Progenitor cell of endocrine pancreas (in vitro differentiated cells): Measurements from ENCODE around the gene SLC20A1. TPM values are rescaled to one million over a fixed set of nuclear protein-coding genes. Genes with fewer than 3 reads are reported as not detected.

Experiments
- DNase-seq: peaks from one replicate; pipeline ENCODE4 v3.0.0; 2021; ENCODE audit warnings: low spot score; ENCODE audit not compliant: unreplicated experiment
- H3K27ac Mint-ChIP-seq: 2 replicates; pipeline ENCODE4 v1.8.0; 2021; ENCODE audit warnings: mild to moderate bottlenecking, moderate library complexity, mixed read lengths
- H3K27me3 Mint-ChIP-seq: 2 replicates; pipeline ENCODE4 v1.8.0; 2021; ENCODE audit warnings: mixed read lengths
- H3K36me3 Mint-ChIP-seq: 2 replicates; pipeline ENCODE4 v1.8.0; 2022; ENCODE audit warnings: mixed read lengths; ENCODE audit not compliant: insufficient read depth
- H3K4me1 Mint-ChIP-seq: 2 replicates; pipeline ENCODE4 v1.8.0; 2021; ENCODE audit warnings: low read depth, mixed read lengths
- H3K4me3 Mint-ChIP-seq: 2 replicates; pipeline ENCODE4 v1.8.0; 2021; ENCODE audit warnings: low read depth, mild to moderate bottlenecking, moderate library complexity, mixed read lengths
- H3K9me3 Mint-ChIP-seq: 2 replicates; pipeline ENCODE4 v1.8.0; 2021; ENCODE audit warnings: low read depth, mixed read lengths
- CTCF ChIP-seq: fragments of 200-600 bp; sonication (generic); IDR thresholded peaks from one replicate; pipeline ENCODE4 v1.5.0; 2021; ENCODE audit warnings: antibody characterized with exemption, mild to moderate bottlenecking; ENCODE audit not compliant: unreplicated experiment
- total RNA-seq: library from RNA; stranded (reverse); gene quantifications from 2 replicates; pipeline ENCODE4 v1.2.1, GENCODE V29; 2021

The SLC20A1 gene
- total RNA-seq, 1 donor from 2014 or later: 56.0 TPM

DNA sequence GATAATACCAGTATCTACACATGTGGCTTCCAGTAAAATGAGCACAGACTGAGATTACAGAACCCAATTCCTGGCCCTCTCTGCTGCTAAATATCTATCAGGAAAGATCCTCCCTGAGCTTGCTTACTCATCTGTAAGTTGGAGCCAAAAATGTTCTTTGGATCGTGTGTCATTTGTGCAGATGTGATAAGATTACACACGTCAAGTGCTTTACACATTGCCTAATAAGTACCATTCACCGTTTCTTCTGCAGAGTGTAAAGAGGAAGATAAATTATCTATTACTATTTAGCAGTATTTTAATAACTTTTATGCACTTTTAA is 23.2 kb upstream of the SLC20A1 start:
- H3K4me1 Mint-ChIP-seq: peaks cover 2% of the 10 kb centered on the region
- H3K4me3 Mint-ChIP-seq: no peak overlapping the region
- DNase-seq: no peak
- H3K27me3 Mint-ChIP-seq: peaks cover 18% of the 10 kb centered on the region
- no peak overlapping the region for H3K27ac Mint-ChIP-seq
- no peaks in the 10 kb centered on the region for H3K9me3 Mint-ChIP-seq
- TF ChIP-seq CTCF: no peak
- no peaks in the 10 kb centered on the region for H3K36me3 Mint-ChIP-seq

DNA sequence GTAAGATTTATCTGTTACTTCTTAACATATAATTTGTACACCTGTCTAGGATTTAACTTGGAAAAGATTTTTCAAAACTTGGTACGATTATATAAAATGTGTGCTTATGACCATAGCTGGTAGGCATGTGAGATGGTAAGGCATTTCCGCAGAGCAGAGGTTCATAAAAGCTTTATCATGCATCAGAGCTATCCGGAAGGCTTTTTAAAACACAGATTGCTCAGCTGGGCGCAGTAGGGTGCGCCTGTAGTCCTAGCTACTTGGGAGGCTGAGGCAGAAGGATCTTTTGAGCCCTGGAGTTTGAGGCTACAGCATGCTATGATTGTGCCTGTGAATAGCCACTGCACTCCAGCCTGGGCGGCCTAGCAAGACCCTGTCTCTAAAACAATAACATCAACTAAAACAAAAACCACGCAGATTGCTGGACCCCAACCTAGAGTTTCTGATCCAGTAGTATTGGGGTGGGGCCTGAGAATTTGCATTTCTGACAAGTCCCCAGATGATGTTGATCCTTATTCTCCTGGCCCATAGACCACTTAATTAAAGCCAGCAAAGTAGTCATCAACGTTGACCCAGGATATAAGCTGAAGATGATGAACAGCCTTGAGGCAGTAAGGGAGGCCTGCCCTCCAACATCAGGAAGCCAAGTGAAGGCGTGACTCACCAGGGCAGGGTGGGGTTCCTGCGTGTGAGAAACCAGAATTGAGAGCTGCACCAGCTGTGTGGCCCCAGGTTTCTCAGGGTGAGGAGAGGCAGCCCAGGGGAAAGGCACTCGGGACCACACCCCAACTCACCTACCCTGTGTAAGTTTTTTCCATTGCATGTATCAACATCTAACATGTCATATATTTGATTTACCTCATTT is 21.6 kb upstream of the SLC20A1 start:
- Mint-ChIP-seq H3K4me3 (no peak overlapping the region), H3K27me3 (peaks cover 18% of the 10 kb centered on the region), H3K9me3 (no peaks in the 10 kb centered on the region), H3K36me3 (no peaks in the 10 kb centered on the region), H3K27ac (no peak overlapping the region), H3K4me1 (peaks cover 2% of the 10 kb centered on the region)
- DNase-seq: no peak
- no peak for TF ChIP-seq CTCF

DNA sequence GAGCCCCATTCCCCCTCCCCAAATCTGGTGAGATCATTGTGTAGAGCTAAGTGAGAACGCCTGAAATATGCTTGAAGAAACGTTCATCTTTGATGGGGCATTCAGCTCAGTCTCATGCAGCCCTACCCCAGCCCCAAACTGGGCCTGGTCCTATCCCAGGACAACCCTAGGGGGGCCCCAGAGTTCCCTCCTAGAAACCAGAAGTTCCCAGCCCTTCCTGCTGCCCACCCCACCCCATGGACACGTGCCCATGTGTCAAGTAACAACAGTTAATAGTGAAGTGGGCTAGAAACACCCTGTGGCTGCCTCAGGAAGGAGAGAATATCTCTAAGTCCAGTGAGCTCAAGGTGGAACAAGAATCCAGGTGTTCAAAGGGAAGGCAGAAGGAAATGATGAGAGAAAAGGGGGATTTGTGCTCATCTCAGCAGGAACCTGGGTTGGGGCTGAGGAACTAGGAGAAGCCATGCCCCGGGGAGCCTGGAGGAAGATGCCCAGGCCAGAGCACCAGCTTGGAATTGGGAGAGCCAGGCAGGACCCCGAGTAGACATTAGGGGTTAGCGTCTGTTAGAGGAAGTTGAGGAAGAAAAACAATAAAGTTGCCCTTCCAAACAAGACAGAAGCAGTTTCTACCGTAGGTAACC is 20.1 kb upstream of the SLC20A1 start:
- H3K36me3 Mint-ChIP-seq: no peaks in the 10 kb centered on the region
- H3K4me3 Mint-ChIP-seq: no peak overlapping the region
- H3K4me1 Mint-ChIP-seq: peaks cover 2% of the 10 kb centered on the region
- no peak for TF ChIP-seq CTCF
- peaks cover 22% of the 10 kb centered on the region for H3K27me3 Mint-ChIP-seq
- no peak overlapping the region for H3K27ac Mint-ChIP-seq
- H3K9me3 Mint-ChIP-seq: no peaks in the 10 kb centered on the region
- DNase-seq: no peak

- peak; percentile 71 for TF ChIP-seq CTCF
- H3K4me1 Mint-ChIP-seq: peaks cover 9% of the 10 kb centered on the region
- no peaks in the 10 kb centered on the region for H3K36me3 Mint-ChIP-seq
- no peak overlapping the region for H3K4me3 Mint-ChIP-seq
- no peak overlapping the region for H3K27ac Mint-ChIP-seq
- H3K27me3 Mint-ChIP-seq: peaks cover 20% of the 10 kb centered on the region
- H3K9me3 Mint-ChIP-seq: no peaks in the 10 kb centered on the region
- DNase-seq: peak; percentile 18
These were observed 19.1 kb upstream of the SLC20A1 start for GRCh38 chr2:112626604-112627059.

DNA sequence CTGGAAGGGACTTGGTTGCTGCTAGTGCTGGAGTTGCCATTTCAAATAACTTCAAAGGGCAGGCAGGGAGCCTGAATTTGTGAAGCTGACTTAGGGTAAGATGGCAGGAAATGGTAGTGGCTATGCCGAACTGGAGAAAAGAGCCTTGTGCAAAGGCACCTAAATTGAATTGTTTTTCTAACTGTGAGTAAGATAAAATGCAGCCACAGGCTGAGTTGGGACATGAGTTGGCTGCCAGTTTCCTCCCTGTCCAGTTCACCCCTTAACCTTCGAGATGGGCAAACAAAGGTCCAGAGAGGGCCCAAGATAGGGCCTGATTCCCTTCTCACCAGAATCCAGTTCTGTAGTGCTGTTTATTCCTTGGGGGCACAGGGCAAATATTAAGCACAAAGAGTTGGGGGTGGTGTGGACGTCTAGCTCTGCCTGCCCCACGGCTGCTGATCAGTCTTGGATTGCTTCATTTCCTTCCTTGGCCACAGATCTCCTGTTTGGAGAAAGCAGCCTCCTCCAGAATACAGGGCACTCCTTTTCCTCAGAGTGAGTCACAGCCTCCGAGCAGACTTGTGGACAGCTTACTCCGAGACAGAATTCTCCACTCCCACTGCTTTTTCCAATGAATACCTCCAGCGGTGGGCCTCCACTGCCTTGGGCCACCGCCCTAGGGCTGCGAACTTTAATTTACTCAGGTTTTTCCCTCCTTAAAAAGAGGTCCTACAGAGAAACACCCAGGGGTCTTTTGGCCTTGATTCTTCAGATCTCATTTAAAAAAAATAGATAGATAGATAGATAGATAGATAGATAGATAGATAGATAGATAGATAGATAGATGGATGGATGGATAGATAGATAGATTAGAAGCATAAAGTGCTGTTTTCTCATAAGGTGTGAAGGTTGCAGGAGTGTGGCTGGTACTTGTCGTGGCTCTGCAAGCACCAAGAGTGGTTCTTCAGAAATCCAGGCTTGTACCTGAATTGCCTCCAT is 18.4 kb upstream of the SLC20A1 start:
- Mint-ChIP-seq H3K27ac (no peak overlapping the region), H3K4me3 (no peak overlapping the region), H3K36me3 (no peaks in the 10 kb centered on the region), H3K4me1 (peaks cover 11% of the 10 kb centered on the region), H3K27me3 (peaks cover 13% of the 10 kb centered on the region), H3K9me3 (no peaks in the 10 kb centered on the region)
- no peak for TF ChIP-seq CTCF
- no peak for DNase-seq
